K562 (cell line): ENCODE results near the gene NEDD4.

Experiments used
- FOXJ3 ChIP-seq: sonication (generic); formaldehyde crosslinking; IDR thresholded peaks from 2 replicates; pipeline ENCODE4 v1.4.0; 2020; ENCODE audit warnings: mild to moderate bottlenecking, missing genetic modification reagents
- HNRNPH1 ChIP-seq: fragments of 200-400 bp; formaldehyde crosslinking; optimal IDR thresholded peaks from 2 replicates; pipeline ENCODE3; 2017; ENCODE audit warnings: low read depth, mild to moderate bottlenecking, low read length, moderate library complexity
- HNRNPUL1 ChIP-seq: fragments of 200-400 bp; formaldehyde crosslinking; IDR thresholded peaks from 2 replicates; pipeline ENCODE4 v1.6.1; 2017; ENCODE audit warnings: low read length
- MEF2D ChIP-seq: conservative IDR thresholded peaks from 2 replicates; pipeline ENCODE4 v1.6.1; 2016; ENCODE audit warnings: low read depth, missing genetic modification characterization, missing compliant biosample characterization
- RBFOX2 ChIP-seq: fragments of 200-400 bp; formaldehyde crosslinking; IDR thresholded peaks from 2 replicates; pipeline ENCODE4 v1.6.1; 2017; ENCODE audit warnings: low read depth, mild to moderate bottlenecking, low read length, moderate library complexity
- SRF ChIP-seq, 2 experiments: fragments of 250-450, 450-650 bp in 1 of 2; sonication (Bioruptor Pico) in 1 of 2; sonication (generic) in 1 of 2; formaldehyde crosslinking; IDR thresholded peaks; 2 replicates each; pipeline versions ENCODE4 v1.5.0 to v1.5.1; 2020 to 2022; ENCODE audit warnings: mild to moderate bottlenecking in 1 of 2, missing genetic modification reagents in 1 of 2
- TAF7 ChIP-seq: fragments of 450-650 bp; IDR thresholded peaks from 2 replicates; pipeline ENCODE4 v1.6.1; 2016; ENCODE audit warnings: missing genetic modification characterization, missing compliant biosample characterization
- YY1 ChIP-seq, 3 experiments: IDR thresholded peaks; 2 replicates each; pipeline ENCODE4 v1.6.1; 2011; ENCODE audit warnings: low read length in 2 of 3, mild to moderate bottlenecking in 2 of 3, moderate library complexity in 2 of 3, borderline replicate concordance in 1 of 3, control low read depth in 1 of 3, low read depth in 1 of 3; ENCODE audit not compliant: insufficient read depth in 3 of 3, insufficient replicate concordance in 2 of 3, control insufficient read depth in 1 of 3, insufficient read length in 1 of 3; ENCODE audit errors: extremely low read depth in 1 of 3
- TF ChIP-seq, protein P1 (sequence below), 2 experiments: IDR thresholded peaks; 2 replicates each; pipeline ENCODE4 v1.6.1; 2012; ENCODE audit warnings: improper control_type of control experiment in 2 of 2, low read depth in 2 of 2, low read length in 2 of 2, borderline replicate concordance in 1 of 2
- TF ChIP-seq, protein P2 (sequence below): sonication (generic); formaldehyde crosslinking; IDR thresholded peaks from 2 replicates; pipeline ENCODE4 v1.9.0; 2022; ENCODE audit warnings: mild to moderate bottlenecking, missing genetic modification reagents
- TF ChIP-seq, protein P3 (sequence below), 3 experiments: IDR thresholded peaks in 2 of 3; conservative IDR thresholded peaks in 1 of 3; 2 replicates each; pipeline ENCODE4 v1.5.1; 2011 to 2012; ENCODE audit warnings: low read length in 3 of 3, mild to moderate bottlenecking in 3 of 3, control low read depth in 2 of 3, improper control_type of control experiment in 1 of 3, inconsistent platforms in 1 of 3, low read depth in 1 of 3, mixed read lengths in 1 of 3, moderate library complexity in 1 of 3; ENCODE audit not compliant: insufficient read depth in 2 of 3

DNA sequence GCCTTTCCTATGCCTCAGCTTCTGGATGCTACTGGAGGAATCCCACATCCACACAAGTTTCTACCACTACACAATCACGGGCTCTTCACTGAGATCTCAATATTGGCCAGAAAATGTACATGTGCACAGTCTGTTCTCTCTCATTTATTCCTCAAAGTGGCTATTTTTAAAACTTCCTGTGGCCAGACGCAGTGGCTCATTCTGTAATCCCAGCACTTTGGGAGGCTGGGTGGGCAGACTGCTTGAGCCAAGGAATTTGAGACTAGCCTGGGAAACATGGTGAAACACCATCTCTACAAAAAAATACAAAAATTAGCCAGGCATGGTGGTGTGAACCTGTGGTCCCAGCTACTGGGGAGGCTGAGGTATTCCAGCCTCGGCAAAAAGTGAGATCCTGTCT lies 159.1 kb downstream of the NEDD4 start:
- TF ChIP-seq, protein P1, sequence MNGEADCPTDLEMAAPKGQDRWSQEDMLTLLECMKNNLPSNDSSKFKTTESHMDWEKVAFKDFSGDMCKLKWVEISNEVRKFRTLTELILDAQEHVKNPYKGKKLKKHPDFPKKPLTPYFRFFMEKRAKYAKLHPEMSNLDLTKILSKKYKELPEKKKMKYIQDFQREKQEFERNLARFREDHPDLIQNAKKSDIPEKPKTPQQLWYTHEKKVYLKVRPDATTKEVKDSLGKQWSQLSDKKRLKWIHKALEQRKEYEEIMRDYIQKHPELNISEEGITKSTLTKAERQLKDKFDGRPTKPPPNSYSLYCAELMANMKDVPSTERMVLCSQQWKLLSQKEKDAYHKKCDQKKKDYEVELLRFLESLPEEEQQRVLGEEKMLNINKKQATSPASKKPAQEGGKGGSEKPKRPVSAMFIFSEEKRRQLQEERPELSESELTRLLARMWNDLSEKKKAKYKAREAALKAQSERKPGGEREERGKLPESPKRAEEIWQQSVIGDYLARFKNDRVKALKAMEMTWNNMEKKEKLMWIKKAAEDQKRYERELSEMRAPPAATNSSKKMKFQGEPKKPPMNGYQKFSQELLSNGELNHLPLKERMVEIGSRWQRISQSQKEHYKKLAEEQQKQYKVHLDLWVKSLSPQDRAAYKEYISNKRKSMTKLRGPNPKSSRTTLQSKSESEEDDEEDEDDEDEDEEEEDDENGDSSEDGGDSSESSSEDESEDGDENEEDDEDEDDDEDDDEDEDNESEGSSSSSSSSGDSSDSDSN (IDR thresholded peaks at IDR 0.05; ENCODE audit: borderline replicate concordance in 1 of 2, low read depth in 2 of 2, low read length in 2 of 2), result no peak
- TF ChIP-seq TAF7 (no peak), SRF (CRISPR knock-in tag; IDR thresholded peaks at IDR 0.05) (no peak), HNRNPH1 (no peak), YY1 (IDR thresholded peaks at IDR 0.05; ENCODE audit: borderline replicate concordance in 1 of 3, control insufficient read depth in 1 of 3, extremely low read depth in 1 of 3, insufficient read depth in 3 of 3, insufficient read length in 1 of 3, insufficient replicate concordance in 2 of 3, low read depth in 1 of 3, low read length in 2 of 3) (no peak), MEF2D (tag) (no peak), FOXJ3 (CRISPR knock-in tag) (no peak), RBFOX2 (no peak), HNRNPUL1 (no peak)
- TF ChIP-seq, protein P2, sequence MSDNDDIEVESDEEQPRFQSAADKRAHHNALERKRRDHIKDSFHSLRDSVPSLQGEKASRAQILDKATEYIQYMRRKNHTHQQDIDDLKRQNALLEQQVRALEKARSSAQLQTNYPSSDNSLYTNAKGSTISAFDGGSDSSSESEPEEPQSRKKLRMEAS (CRISPR knock-in tag), result no peak
- TF ChIP-seq, protein P3, sequence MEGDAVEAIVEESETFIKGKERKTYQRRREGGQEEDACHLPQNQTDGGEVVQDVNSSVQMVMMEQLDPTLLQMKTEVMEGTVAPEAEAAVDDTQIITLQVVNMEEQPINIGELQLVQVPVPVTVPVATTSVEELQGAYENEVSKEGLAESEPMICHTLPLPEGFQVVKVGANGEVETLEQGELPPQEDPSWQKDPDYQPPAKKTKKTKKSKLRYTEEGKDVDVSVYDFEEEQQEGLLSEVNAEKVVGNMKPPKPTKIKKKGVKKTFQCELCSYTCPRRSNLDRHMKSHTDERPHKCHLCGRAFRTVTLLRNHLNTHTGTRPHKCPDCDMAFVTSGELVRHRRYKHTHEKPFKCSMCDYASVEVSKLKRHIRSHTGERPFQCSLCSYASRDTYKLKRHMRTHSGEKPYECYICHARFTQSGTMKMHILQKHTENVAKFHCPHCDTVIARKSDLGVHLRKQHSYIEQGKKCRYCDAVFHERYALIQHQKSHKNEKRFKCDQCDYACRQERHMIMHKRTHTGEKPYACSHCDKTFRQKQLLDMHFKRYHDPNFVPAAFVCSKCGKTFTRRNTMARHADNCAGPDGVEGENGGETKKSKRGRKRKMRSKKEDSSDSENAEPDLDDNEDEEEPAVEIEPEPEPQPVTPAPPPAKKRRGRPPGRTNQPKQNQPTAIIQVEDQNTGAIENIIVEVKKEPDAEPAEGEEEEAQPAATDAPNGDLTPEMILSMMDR (IDR thresholded peaks at IDR 0.05 in 2 of 3, conservative IDR thresholded peaks at IDR 0.05 in 1 of 3; ENCODE audit: insufficient read depth in 2 of 3, low read depth in 1 of 3, low read length in 3 of 3), result no peak
